ENCODE measurements around the gene ACSL4. TPM values are rescaled to one million over a fixed set of nuclear protein-coding genes. Genes with fewer than 3 reads are reported as not detected.
"Not testable (repeated sequence)": the region's sequence is repeated elsewhere in the genome, so short reads cannot be mapped to it uniquely, and the experiment has no call there.

Gene ACSL4
- total RNA-seq, 1 experiment from 2014 or later: 36.5 TPM

- DNase-seq: no peak
- no peaks in the 10 kb centered on the region for H3K9me3 ChIP-seq
- H3K27me3 ChIP-seq: no peaks in the 10 kb centered on the region
- peaks cover 27% of the 10 kb centered on the region for H3K36me3 ChIP-seq
- H3K4me3 ChIP-seq: no peak overlapping the region
Observed at GRCh38 chrX:109654516-109655109, 78.4 kb downstream of the ACSL4 start.

- not testable (repeated sequence) for H3K36me3 ChIP-seq, H3K9me3 ChIP-seq, H3K4me3 ChIP-seq, H3K27me3 ChIP-seq, DNase-seq
Observed at GRCh38 chrX:109644671-109645070, 88.4 kb downstream of the ACSL4 start.

GRCh38 chrX:109643687-109644086 lies 89.4 kb downstream of the ACSL4 start:
- no peak for DNase-seq
- Histone ChIP-seq H3K27me3 (no peaks in the 10 kb centered on the region), H3K36me3 (no peaks in the 10 kb centered on the region; the same call in none of the 2 replicates), H3K9me3 (no peaks in the 10 kb centered on the region), H3K4me3 (no peak overlapping the region)

- H3K27me3 ChIP-seq: no peaks in the 10 kb centered on the region
Observed at GRCh38 chrX:109638158-109638557, 94.9 kb downstream of the ACSL4 start.

GRCh38 chrX:109637477-109637876 lies 95.6 kb downstream of the ACSL4 start:
- not testable (repeated sequence) for H3K36me3 ChIP-seq, DNase-seq

More at GRCh38 chrX:109638158-109638557, 94.9 kb downstream of the ACSL4 start:
- Histone ChIP-seq H3K9me3 (no peaks in the 10 kb centered on the region), H3K4me3 (no peak overlapping the region), H3K36me3 (no peaks in the 10 kb centered on the region; the same call in 1 of the 2 replicates)
- no peak for DNase-seq

GRCh38 chrX:109635146-109635545 lies 97.9 kb downstream of the ACSL4 start:
- H3K36me3 ChIP-seq: no peaks in the 10 kb centered on the region; the same call in 1 of the 2 replicates
- DNase-seq: no peak
- H3K4me3 ChIP-seq: no peak overlapping the region
- H3K9me3 ChIP-seq: no peaks in the 10 kb centered on the region
- H3K27me3 ChIP-seq: no peaks in the 10 kb centered on the region

More at GRCh38 chrX:109637477-109637876, 95.6 kb downstream of the ACSL4 start:
- not testable (repeated sequence) for H3K9me3 ChIP-seq, H3K27me3 ChIP-seq, H3K4me3 ChIP-seq

- Histone ChIP-seq H3K9me3 (no peaks in the 10 kb centered on the region), H3K27me3 (no peaks in the 10 kb centered on the region), H3K36me3 (no peaks in the 10 kb centered on the region), H3K4me3 (no peak overlapping the region)
- DNase-seq: no peak
Observed at GRCh38 chrX:109632906-109633504, 100.1 kb downstream of the ACSL4 start.

GRCh38 chrX:109629310-109629709 lies 103.7 kb downstream of the ACSL4 start:
- H3K36me3 ChIP-seq: no peaks in the 10 kb centered on the region
- H3K27me3 ChIP-seq: no peaks in the 10 kb centered on the region
- no peak for DNase-seq
- no peaks in the 10 kb centered on the region for H3K9me3 ChIP-seq
- H3K4me3 ChIP-seq: no peak overlapping the region

GRCh38 chrX:109626637-109627036 lies 106.4 kb downstream of the ACSL4 start:
- DNase-seq: no peak
- Histone ChIP-seq H3K27me3 (no peaks in the 10 kb centered on the region), H3K4me3 (no peak overlapping the region), H3K36me3 (no peaks in the 10 kb centered on the region), H3K9me3 (no peaks in the 10 kb centered on the region)

GRCh38 chrX:109624641-109625616 lies 108.1 kb downstream of the ACSL4 start, which contains the start of gene KCNE5:
KCNE5 (minus strand) TSS chrX:109625172; CDS start chrX:109625020, 152 bp downstream.
- DNase-seq: no peak
- no peaks in the 10 kb centered on the region for H3K27me3 ChIP-seq
- no peak within 1 kb of the TSS for H3K4me3 ChIP-seq
- no peaks in the 10 kb centered on the region for H3K36me3 ChIP-seq
- H3K9me3 ChIP-seq: no peaks in the 10 kb centered on the region

- no peaks in the 10 kb centered on the region for H3K9me3 ChIP-seq
- no peaks in the 10 kb centered on the region for H3K27me3 ChIP-seq
- no peak overlapping the region for H3K4me3 ChIP-seq
- DNase-seq: no peak
- no peaks in the 10 kb centered on the region for H3K36me3 ChIP-seq
Observed at GRCh38 chrX:109623997-109624396, 109.1 kb downstream of the ACSL4 start.

GRCh38 chrX:109622270-109622669 lies 110.8 kb downstream of the ACSL4 start:
- H3K4me3 ChIP-seq: no peak overlapping the region
- no peaks in the 10 kb centered on the region for H3K9me3 ChIP-seq
- no peaks in the 10 kb centered on the region for H3K36me3 ChIP-seq
- no peaks in the 10 kb centered on the region for H3K27me3 ChIP-seq
- no peak for DNase-seq

GRCh38 chrX:109619771-109620170 lies 113.3 kb downstream of the ACSL4 start:
- H3K36me3 ChIP-seq: no peaks in the 10 kb centered on the region
- no peaks in the 10 kb centered on the region for H3K9me3 ChIP-seq
- no peaks in the 10 kb centered on the region for H3K27me3 ChIP-seq
- no peak overlapping the region for H3K4me3 ChIP-seq
- DNase-seq: no peak

- no peak for DNase-seq
- Histone ChIP-seq H3K4me3 (no peak overlapping the region), H3K36me3 (no peaks in the 10 kb centered on the region), H3K27me3 (no peaks in the 10 kb centered on the region), H3K9me3 (no peaks in the 10 kb centered on the region)
Observed at GRCh38 chrX:109614951-109615350, 118.1 kb downstream of the ACSL4 start.

GRCh38 chrX:109601486-109601885 lies 131.6 kb downstream of the ACSL4 start:
- H3K4me3 ChIP-seq: no peak overlapping the region
- no peaks in the 10 kb centered on the region for H3K27me3 ChIP-seq
- no peaks in the 10 kb centered on the region for H3K9me3 ChIP-seq
- DNase-seq: no peak
- H3K36me3 ChIP-seq: no peaks in the 10 kb centered on the region

GRCh38 chrX:109600237-109600651 lies 132.8 kb downstream of the ACSL4 start:
- Histone ChIP-seq H3K27me3 (no peaks in the 10 kb centered on the region), H3K36me3 (no peaks in the 10 kb centered on the region), H3K9me3 (no peaks in the 10 kb centered on the region), H3K4me3 (no peak overlapping the region)
- peak; percentile 46 for DNase-seq

- Histone ChIP-seq H3K27me3 (no peaks in the 10 kb centered on the region), H3K36me3 (no peaks in the 10 kb centered on the region), H3K4me3 (no peak overlapping the region), H3K9me3 (no peaks in the 10 kb centered on the region)
- no peak for DNase-seq
Observed at GRCh38 chrX:109596015-109596414, 137.0 kb downstream of the ACSL4 start.
